B cell (primary cell): ENCODE measurements around the gene CELA3B. TPM values are rescaled to one million over a fixed set of nuclear protein-coding genes. Genes with fewer than 3 reads are reported as not detected.

Experiments
- ATAC-seq: fragments of 200-7000 bp; cut with Tn5 transposase; one replicate; pipeline ENCODE4 v1.10.0; 2021; ENCODE audit warnings: low read depth, mild to moderate bottlenecking, moderate number of reproducible peaks, moderate library complexity
- CTCF ChIA-PET: fragments of 350-600 bp; sonication (Branson Sonifier 250); formaldehyde crosslinking; loops from one replicate; lab custom pipeline; 2021; ENCODE audit warnings: antibody characterized with exemption, inconsistent platforms; lab: Charles Lee
- POLR2A ChIA-PET: fragments of 350-600 bp; sonication (Branson Sonifier 250); formaldehyde crosslinking; loops from one replicate; lab custom pipeline; 2021; ENCODE audit warnings: antibody characterized with exemption; lab: Charles Lee
- DNase-seq: peaks from one replicate; pipeline ENCODE4 v3.0.0; 2013
- H2AFZ ChIP-seq: 2 replicates; pipeline ENCODE4 v1.6.1; 2012; ENCODE audit warnings: mild to moderate bottlenecking, low read depth, low read length; ENCODE audit not compliant: insufficient read depth, poor library complexity, severe bottlenecking
- H3K27ac ChIP-seq, 2 donors: 1 replicate in 1 of 2; 2 replicates in 1 of 2; pipeline ENCODE4 v1.5.1; 2012 to 2013; ENCODE audit warnings: low read length in 2 of 2, mild to moderate bottlenecking in 2 of 2, moderate library complexity in 1 of 2
- H3K27me3 ChIP-seq, 4 experiments: fragments of 200-600 bp in 1 of 4; sonication (generic) in 1 of 4; replicated peaks in 1 of 4; 1 replicate in 2 of 4; 2 replicates in 2 of 4; pipeline versions ENCODE4 v1.6.1 to v1.7.0; 2013 to 2016; ENCODE audit warnings: low read length in 3 of 4, mild to moderate bottlenecking in 2 of 4, mixed read lengths in 1 of 4, moderate library complexity in 1 of 4; ENCODE audit not compliant: insufficient read depth in 4 of 4, control insufficient read depth in 3 of 4; ENCODE audit errors: control extremely low read depth in 1 of 4
- H3K36me3 ChIP-seq, 2 experiments: replicated peaks in 1 of 2; 1 replicate in 1 of 2; 2 replicates in 1 of 2; pipeline versions ENCODE4 v1.6.1 to v1.7.1; 2013; ENCODE audit warnings: low read length in 1 of 2; ENCODE audit not compliant: insufficient read depth in 2 of 2, control insufficient read depth in 1 of 2; ENCODE audit errors: control extremely low read depth in 1 of 2, extremely low read depth in 1 of 2
- H3K4me1 ChIP-seq, 2 donors: fragments of 200-600 bp in 1 of 2; sonication (generic) in 1 of 2; 1 replicate in 1 of 2; 2 replicates in 1 of 2; pipeline versions ENCODE4 v1.5.1 to v1.6.1; 2013 to 2017; ENCODE audit warnings: low read length in 2 of 2; ENCODE audit not compliant: control insufficient read depth in 2 of 2, insufficient read depth in 2 of 2
- H3K4me2 ChIP-seq: replicated peaks from 2 replicates; pipeline ENCODE3; 2012; ENCODE audit warnings: mild to moderate bottlenecking, low read depth, low read length; ENCODE audit not compliant: poor library complexity, severe bottlenecking
- H3K4me3 ChIP-seq, 5 experiments: fragments of 200-600 bp in 1 of 5; sonication (generic) in 1 of 5; 1 replicate in 3 of 5; 2 replicates in 2 of 5; pipeline versions ENCODE4 v1.5.1 to v1.7.0; 2011 to 2016; ENCODE audit warnings: low read length in 4 of 5, mild to moderate bottlenecking in 4 of 5, low read depth in 2 of 5, control low read depth in 1 of 5, moderate library complexity in 1 of 5; ENCODE audit not compliant: insufficient read depth in 1 of 5; ENCODE audit errors: control extremely low read depth in 1 of 5, extremely low read depth in 1 of 5
- H3K79me2 ChIP-seq: fragments of 200-600 bp; sonication (generic); one replicate; pipeline ENCODE4 v1.6.0; 2016; ENCODE audit warnings: low read length; ENCODE audit not compliant: control insufficient read depth, insufficient read depth
- H3K9ac ChIP-seq: fragments of 200-600 bp; sonication (generic); 2 replicates; pipeline ENCODE4 v1.6.1; 2017; ENCODE audit warnings: mild to moderate bottlenecking, low read length, moderate library complexity
- H3K9me3 ChIP-seq, 3 donors: one replicate each; pipeline versions ENCODE4 v1.6.1 to v1.7.1; 2013; ENCODE audit warnings: low read length in 2 of 3; ENCODE audit not compliant: control insufficient read depth in 2 of 3, insufficient read depth in 1 of 3; ENCODE audit errors: control extremely low read depth in 1 of 3
- H4K20me1 ChIP-seq: 2 replicates; pipeline ENCODE4 v1.6.0; 2012; ENCODE audit warnings: mild to moderate bottlenecking, low read length; ENCODE audit not compliant: insufficient read depth, control insufficient read depth, poor library complexity, severe bottlenecking
- H3K27ac Mint-ChIP-seq: one replicate; pipeline ENCODE4 v1.8.0; 2021; ENCODE audit warnings: mixed read lengths
- H3K27me3 Mint-ChIP-seq: one replicate; pipeline ENCODE4 v1.8.0; 2021; ENCODE audit warnings: mixed read lengths
- H3K4me1 Mint-ChIP-seq: one replicate; pipeline ENCODE4 v1.8.0; 2021; ENCODE audit warnings: mixed read lengths
- H3K4me3 Mint-ChIP-seq: one replicate; pipeline ENCODE4 v1.8.0; 2021; ENCODE audit warnings: mixed read lengths
- H3K9me3 Mint-ChIP-seq: one replicate; pipeline ENCODE4 v1.8.0; 2022; ENCODE audit warnings: mixed read lengths; ENCODE audit not compliant: insufficient read depth
- CTCF ChIP-seq: fragments of 200-600 bp; IDR thresholded peaks from one replicate; pipeline ENCODE4 v1.8.0; 2022; ENCODE audit warnings: antibody characterized with exemption, mild to moderate bottlenecking
- EZH2 ChIP-seq: IDR thresholded peaks from 2 replicates; pipeline ENCODE4 v1.6.1; 2012; ENCODE audit warnings: borderline replicate concordance, low read depth, mild to moderate bottlenecking, moderate library complexity, low read length; ENCODE audit not compliant: insufficient read depth, poor library complexity, severe bottlenecking
- WGBS: methylation state at CpG from one replicate; pipeline ENCODE4 v1.1.5; 2013; ENCODE audit warnings: missing lambda C conversion rate; ENCODE audit not compliant: insufficient coverage; 5-methylcytosine and 5-hydroxymethylcytosine counted together
- intact Hi-C: fragments of 100-400 bp; cut with micrococcal nuclease; formaldehyde crosslinking; loops from one replicate; pipeline ENCODE4 v1.10.0; 2022
- polyA plus RNA-seq: library from polyadenylated mRNA; depleted of rRNA; stranded (reverse); fragments of >200 nt; gene quantifications from 2 replicates; pipeline ENCODE4 v1.2.3, GENCODE V29; 2012
- total RNA-seq, 2 donors: library from RNA; stranded (reverse); fragments of 120-200 nt in 1 of 2; gene quantifications; 1 replicate in 1 of 2; 2 replicates in 1 of 2; pipeline versions ENCODE4 v1.2.3 to v1.2.4, GENCODE V29; 2013 to 2022

CELA3B gene
- total and polyA plus RNA-seq, 2 donors (not counting 1 experiment from before 2014, with no cell fraction given) = not detected

GRCh38 chr1:21933397-21934248 lies 43.2 kb upstream of the CELA3B start:
- no peaks in the 10 kb centered on the region for H3K9me3 Mint-ChIP-seq
- peaks cover 0 to 28% (median 6%) of the 10 kb centered on the region in 4 experiments for H3K27me3 ChIP-seq
- no peaks in the 10 kb centered on the region for H3K79me2 ChIP-seq
- TF ChIP-seq CTCF (no peak), EZH2 (no peak)
- WGBS = 42% methylated on average over 12 of the region's 19 CpGs
- H3K9me3 ChIP-seq = peaks cover 0 to 4% (median 0%) of the 10 kb centered on the region in 3 donors
- H4K20me1 ChIP-seq = no peaks in the 10 kb centered on the region
- H3K27ac ChIP-seq = no peak overlapping the region
- H3K4me3 Mint-ChIP-seq = no peak overlapping the region
- CTCF ChIA-PET = no interaction called here
- no peaks in the 10 kb centered on the region for H3K36me3 ChIP-seq
- H3K27ac Mint-ChIP-seq = no peak overlapping the region
- H3K4me3 ChIP-seq = no peak overlapping the region
- H3K9ac ChIP-seq = no peak overlapping the region
- intact Hi-C loops = no loop called here
- no peak overlapping the region for H3K4me2 ChIP-seq
- H3K4me1 Mint-ChIP-seq = peaks cover 15% of the 10 kb centered on the region
- H3K27me3 Mint-ChIP-seq = peaks cover 29% of the 10 kb centered on the region
- POLR2A ChIA-PET = no interaction called here
- no peak for ATAC-seq
- H3K4me1 ChIP-seq = peaks cover 9 to 12% of the 10 kb centered on the region in 2 donors
- no peak overlapping the region for H2AFZ ChIP-seq
- DNase-seq = no peak

GRCh38 chr1:21935393-21935804 lies 41.4 kb upstream of the CELA3B start:
- DNase-seq (no peak), ATAC-seq (no peak)
- H4K20me1 ChIP-seq = no peaks in the 10 kb centered on the region
- 85% methylated on average over 4 of the region's 10 CpGs for WGBS
- ChIA-PET CTCF (no interaction called here), POLR2A (no interaction called here)
- H3K27ac ChIP-seq = no peak overlapping the region
- H3K4me1 ChIP-seq = peaks cover 9 to 12% of the 10 kb centered on the region in 2 donors
- no peak overlapping the region for H3K4me3 ChIP-seq
- no peaks in the 10 kb centered on the region for H3K36me3 ChIP-seq
- Mint-ChIP-seq H3K27me3 (peaks cover 25% of the 10 kb centered on the region), H3K4me3 (peak overlapping the region; percentile 67), H3K27ac (no peak overlapping the region), H3K4me1 (peaks cover 15% of the 10 kb centered on the region), H3K9me3 (no peaks in the 10 kb centered on the region)
- no peak overlapping the region for H3K9ac ChIP-seq
- TF ChIP-seq EZH2 (no peak), CTCF (no peak)
- H2AFZ ChIP-seq = no peak overlapping the region
- peaks cover 0 to 4% (median 0%) of the 10 kb centered on the region in 3 donors for H3K9me3 ChIP-seq
- H3K4me2 ChIP-seq = no peak overlapping the region
- H3K27me3 ChIP-seq = peaks cover 0 to 25% (median 6%) of the 10 kb centered on the region in 4 experiments
- intact Hi-C loops = loop anchor here (5.0 kb wide), 1 partner anchor 153 kb away; the partner anchor contains the start of gene USP48
- H3K79me2 ChIP-seq = no peaks in the 10 kb centered on the region
